K562 (cell line): Measurements from ENCODE around the gene ADM5. TPM values are rescaled to one million over a fixed set of nuclear protein-coding genes. Genes with fewer than 3 reads are reported as not detected.

Experiments
- HNRNPH1 ChIP-seq: fragments of 200-400 bp; formaldehyde crosslinking; optimal IDR thresholded peaks from 2 replicates; pipeline ENCODE3; 2017; ENCODE audit warnings: low read depth, mild to moderate bottlenecking, low read length, moderate library complexity
- LARP7 ChIP-seq: fragments of 450-650 bp; IDR thresholded peaks from 2 replicates; pipeline ENCODE4 v1.6.1; 2016
- MTA1 ChIP-seq: fragments of 450-650 bp; IDR thresholded peaks from 2 replicates; pipeline ENCODE4 v1.6.1; 2017; ENCODE audit warnings: borderline replicate concordance
- NCOA1 ChIP-seq: fragments of 450-650 bp; IDR thresholded peaks from 2 replicates; pipeline ENCODE4 v1.6.1; 2016; ENCODE audit warnings: low read depth
- NR0B1 ChIP-seq: fragments of 450-650 bp; IDR thresholded peaks from one replicate; pipeline ENCODE4 v1.6.1; 2018; ENCODE audit warnings: mild to moderate bottlenecking, moderate library complexity; ENCODE audit not compliant: partially characterized antibody
- NR2C1 ChIP-seq, 2 experiments: fragments of 450-650 bp; IDR thresholded peaks; 2 replicates each; pipeline ENCODE4 v1.6.1; 2017; ENCODE audit warnings: mild to moderate bottlenecking in 2 of 2, antibody characterized with exemption in 1 of 2, inconsistent platforms in 1 of 2, missing compliant biosample characterization in 1 of 2, missing genetic modification characterization in 1 of 2
- RBM25 ChIP-seq: fragments of 200-400 bp; formaldehyde crosslinking; IDR thresholded peaks from 2 replicates; pipeline ENCODE4 v1.6.1; 2018; ENCODE audit warnings: low read length, low read depth, moderate library complexity; ENCODE audit not compliant: severe bottlenecking
- RNF2 ChIP-seq: sonication (generic); IDR thresholded peaks from 2 replicates; pipeline ENCODE4 v1.6.1; 2016
- STAG1 ChIP-seq: sonication (generic); formaldehyde crosslinking; IDR thresholded peaks from 2 replicates; pipeline ENCODE4 v1.5.0; 2020; ENCODE audit warnings: missing genetic modification reagents, borderline replicate concordance
- TAL1 ChIP-seq: fragments of 450-650 bp; IDR thresholded peaks from 2 replicates; pipeline ENCODE4 v1.6.1; 2016; ENCODE audit warnings: mild to moderate bottlenecking
- TGIF2 ChIP-seq: sonication (generic); formaldehyde crosslinking; IDR thresholded peaks from 2 replicates; pipeline ENCODE4 v1.8.1; 2022; ENCODE audit warnings: mild to moderate bottlenecking, missing genetic modification reagents, moderate library complexity
- USF1 ChIP-seq: sonication (generic); formaldehyde crosslinking; IDR thresholded peaks from 2 replicates; pipeline ENCODE4 v1.9.0; 2022; ENCODE audit warnings: mild to moderate bottlenecking, missing genetic modification reagents
- ZBED1 ChIP-seq: IDR thresholded peaks from 2 replicates; pipeline ENCODE4 v1.6.1; 2014
- ZMIZ1 ChIP-seq, 2 experiments: fragments of 150-350 bp in 1 of 2; IDR thresholded peaks; 2 replicates each; pipeline ENCODE4 v1.6.1; 2012 to 2016; ENCODE audit warnings: low read depth in 2 of 2, low read length in 2 of 2, mild to moderate bottlenecking in 1 of 2, moderate library complexity in 1 of 2
- ZNF609 ChIP-seq: sonication (generic); formaldehyde crosslinking; IDR thresholded peaks from 2 replicates; pipeline ENCODE4 v1.8.1; 2023; ENCODE audit warnings: missing genetic modification reagents, mild to moderate bottlenecking, borderline replicate concordance
- ZNF695 ChIP-seq: fragments of 450-650 bp; formaldehyde crosslinking; IDR thresholded peaks from 2 replicates; pipeline ENCODE4 v1.4.0; 2020; ENCODE audit warnings: mild to moderate bottlenecking, moderate library complexity
- polyA plus RNA-seq, 8 experiments: library from polyadenylated mRNA; depleted of rRNA in 4 of 8; stranded (reverse) in 5 of 8; unstranded in 3 of 8; fragments of >200 nt; fragmentation: Nextera tagmentation in 2 of 8; fragmentation: Illumina TruSeq in 1 of 8; extraction: Ambion mirVana in 2 of 8; extraction: Trizol in 1 of 8; gene quantifications; 2 replicates each; pipeline versions ENCODE4 v1.2.1 to v1.2.3, GENCODE V29; 2011 to 2014; ENCODE audit warnings: inconsistent platforms in 1 of 8, missing spikeins in 1 of 8
- total RNA-seq, 7 experiments: library from RNA; depleted of rRNA in 6 of 7; stranded (reverse); fragments of >200 nt in 6 of 7; fragmentation: Illumina TruSeq in 2 of 7; extraction: Trizol in 2 of 7; gene quantifications; 2 replicates each; pipeline versions ENCODE4 v1.2.1 to v1.2.3, GENCODE V29; 2011 to 2021; ENCODE audit warnings: low replicate concordance in 1 of 7

Gene ADM5
- total and polyA plus RNA-seq, 9 of the 15 experiments (the other 6 are each of a cell fraction or from before 2014, with no cell fraction given), result 0.13 to 8.4 (median 2.0) TPM; not detected in 1

- TF ChIP-seq TGIF2 (no peak; the same call in 1 of the 2 replicates), LARP7 (no peak), RBM25 (peak; percentile 89), TAL1 (no peak), NR0B1 (no peak), ZMIZ1 (IDR thresholded peaks at IDR 0.05; ENCODE audit: low read depth in 2 of 2, low read length in 2 of 2) (0 out of 4 replicates have a peak, but pooled peaks of 1 of the 2 experiments have one; percentile 5), ZNF609 (CRISPR knock-in tag) (no peak), USF1 (no peak), NR2C1 (IDR thresholded peaks at IDR 0.05) (no peak), NR2C1 (tag; IDR thresholded peaks at IDR 0.05) (no peak), MTA1 (peak; percentile 61; the same call in 1 of the 2 replicates), STAG1 (CRISPR knock-in tag) (no peak), ZNF695 (CRISPR knock-in tag) (no peak), NCOA1 (peak; percentile 55; the same call in 1 of the 2 replicates), HNRNPH1 (no peak), ZBED1 (no peak), RNF2 (no peak)
Observed at GRCh38 chr19:49676136-49676783, 13.1 kb upstream of the ADM5 start (continued).
